LNCAP (cell line): Measurements from ENCODE around the gene BACH2.

Experiments used
- TF ChIP-seq, protein P1 (sequence below): fragments of 450-650 bp; IDR thresholded peaks from 2 replicates; pipeline ENCODE4 v1.5.1; 2017; ENCODE audit warnings: mild to moderate bottlenecking

The BACH2 gene

DNA sequence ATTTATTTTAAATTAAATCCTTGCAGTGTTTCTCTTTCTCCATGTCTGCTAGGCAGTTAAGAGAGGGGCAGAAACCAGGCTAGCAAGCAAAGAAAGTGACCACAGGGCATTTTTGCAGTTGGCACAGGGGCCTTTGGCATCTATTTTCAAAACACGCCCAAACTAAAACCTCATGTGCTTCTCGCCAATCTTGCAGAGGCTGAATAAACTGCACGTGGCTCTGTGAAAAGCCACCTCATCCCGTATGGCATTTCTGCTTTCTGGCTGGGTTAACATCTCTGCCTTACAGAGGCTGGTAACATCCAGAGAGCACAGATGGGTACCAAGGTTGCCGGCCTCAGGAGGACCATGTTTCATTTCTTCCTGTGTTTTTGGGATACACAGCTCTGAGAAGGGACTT, 347.8 kb downstream of the BACH2 start:
- TF ChIP-seq, protein P1, sequence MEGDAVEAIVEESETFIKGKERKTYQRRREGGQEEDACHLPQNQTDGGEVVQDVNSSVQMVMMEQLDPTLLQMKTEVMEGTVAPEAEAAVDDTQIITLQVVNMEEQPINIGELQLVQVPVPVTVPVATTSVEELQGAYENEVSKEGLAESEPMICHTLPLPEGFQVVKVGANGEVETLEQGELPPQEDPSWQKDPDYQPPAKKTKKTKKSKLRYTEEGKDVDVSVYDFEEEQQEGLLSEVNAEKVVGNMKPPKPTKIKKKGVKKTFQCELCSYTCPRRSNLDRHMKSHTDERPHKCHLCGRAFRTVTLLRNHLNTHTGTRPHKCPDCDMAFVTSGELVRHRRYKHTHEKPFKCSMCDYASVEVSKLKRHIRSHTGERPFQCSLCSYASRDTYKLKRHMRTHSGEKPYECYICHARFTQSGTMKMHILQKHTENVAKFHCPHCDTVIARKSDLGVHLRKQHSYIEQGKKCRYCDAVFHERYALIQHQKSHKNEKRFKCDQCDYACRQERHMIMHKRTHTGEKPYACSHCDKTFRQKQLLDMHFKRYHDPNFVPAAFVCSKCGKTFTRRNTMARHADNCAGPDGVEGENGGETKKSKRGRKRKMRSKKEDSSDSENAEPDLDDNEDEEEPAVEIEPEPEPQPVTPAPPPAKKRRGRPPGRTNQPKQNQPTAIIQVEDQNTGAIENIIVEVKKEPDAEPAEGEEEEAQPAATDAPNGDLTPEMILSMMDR, result no peak

DNA sequence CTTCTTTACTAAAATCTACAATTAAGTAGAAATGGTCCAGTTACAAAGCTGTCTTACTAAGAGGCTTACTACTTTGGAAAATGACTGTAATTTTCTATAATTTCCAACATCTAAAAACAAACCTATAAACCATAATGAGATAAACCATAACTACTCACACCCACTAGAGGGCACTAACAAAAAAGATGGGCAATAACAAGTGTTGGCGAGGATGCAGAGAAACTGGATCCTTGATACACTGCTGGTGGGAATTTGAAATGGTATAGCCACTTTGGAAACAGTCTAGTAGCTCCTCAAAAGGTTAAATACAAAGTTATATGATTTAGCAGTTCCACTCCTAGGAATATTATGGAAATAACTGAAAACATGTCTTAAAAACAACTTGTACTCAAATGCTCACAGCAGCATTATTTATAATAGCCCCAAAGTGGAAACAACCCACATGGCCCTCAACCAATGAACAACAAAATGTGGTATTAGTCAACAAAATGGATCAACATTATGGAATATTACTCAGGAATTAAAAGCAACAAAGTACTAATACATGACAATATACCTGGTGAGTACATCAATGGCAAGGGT, 351.7 kb downstream of the BACH2 start:
- TF ChIP-seq, protein P1, result peak; percentile 28; the same call in 1 of the 2 replicates

DNA sequence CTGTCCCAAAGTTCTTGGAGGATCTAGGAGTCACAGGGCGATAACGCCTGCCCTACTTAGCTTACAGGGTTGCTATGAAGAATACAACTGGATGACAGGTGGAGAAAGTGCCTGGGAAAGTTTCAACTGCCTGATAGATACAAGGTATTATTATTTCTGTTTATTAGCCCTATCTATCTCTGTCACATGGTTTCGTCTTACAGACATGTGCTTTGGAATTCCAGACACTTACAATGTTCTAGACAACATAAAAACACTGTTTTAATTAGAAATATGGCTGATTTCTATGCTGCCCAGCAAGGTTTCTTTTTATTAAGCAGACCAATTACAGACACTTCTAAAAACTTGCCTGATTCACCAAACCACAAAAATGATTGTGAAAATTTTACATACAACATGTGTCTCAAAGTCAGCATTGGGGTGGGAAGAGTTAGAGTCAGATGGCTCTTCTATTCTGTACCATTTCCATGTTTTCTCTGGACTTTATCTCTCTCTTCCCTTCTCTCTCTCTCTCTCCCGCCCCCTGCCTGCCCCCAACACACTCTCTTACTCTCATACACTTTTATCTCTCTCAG, 352.4 kb downstream of the BACH2 start:
- TF ChIP-seq, protein P1, result no peak

DNA sequence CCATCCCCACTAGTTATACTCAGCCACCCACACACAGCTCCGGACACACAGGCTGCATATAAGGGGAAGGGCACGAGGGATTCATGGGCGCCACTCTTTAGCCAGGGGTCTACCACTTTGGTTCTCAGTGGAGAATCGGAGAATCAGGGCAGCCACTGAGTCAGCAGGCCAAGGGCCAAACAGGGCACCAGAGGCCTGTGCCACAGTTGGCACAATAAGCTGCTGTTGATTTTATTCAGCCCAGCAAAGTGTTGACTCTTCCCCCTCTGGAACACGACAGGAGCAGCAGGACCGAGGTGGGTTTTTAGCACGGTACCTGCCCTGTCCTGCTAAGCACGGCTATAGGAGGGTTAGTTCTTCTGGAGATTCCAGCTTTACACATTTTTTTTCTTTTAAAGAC, 354.0 kb downstream of the BACH2 start:
- TF ChIP-seq, protein P1, result no peak

DNA sequence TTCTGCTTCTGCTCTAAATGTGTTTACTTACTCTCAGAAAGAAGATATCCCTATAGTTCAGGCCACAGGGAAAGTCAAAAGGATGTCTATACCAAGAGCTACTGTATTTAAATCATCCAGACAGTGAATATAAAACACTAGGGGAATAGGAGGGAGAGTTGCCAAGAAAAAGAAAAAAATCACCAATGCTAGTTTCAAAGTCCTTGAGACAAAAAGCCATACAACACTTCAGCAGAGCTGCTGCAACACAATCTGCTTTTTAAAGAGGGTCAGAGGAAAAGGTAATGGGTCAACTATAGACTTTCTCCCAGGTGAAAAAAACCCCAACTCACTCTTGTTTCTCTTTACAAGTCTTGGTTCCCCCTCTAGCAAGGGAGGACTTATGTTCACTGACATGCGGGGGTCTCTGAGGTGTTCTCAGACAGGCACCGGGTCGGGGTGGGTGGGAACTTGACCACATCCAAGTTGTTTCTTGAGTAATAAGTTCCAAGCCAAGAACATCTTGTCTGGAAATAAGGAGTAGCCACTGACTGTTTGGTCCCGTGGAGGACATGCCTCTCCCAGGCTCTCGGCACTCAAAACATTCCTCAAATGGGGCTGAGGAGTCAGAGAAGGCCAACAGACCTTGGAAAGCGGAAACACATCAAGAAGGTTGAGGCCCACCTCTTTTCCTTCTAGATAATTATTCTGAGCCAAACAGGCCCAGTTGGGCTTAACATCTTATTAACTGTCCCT, 354.7 kb downstream of the BACH2 start:
- TF ChIP-seq, protein P1, result no peak

DNA sequence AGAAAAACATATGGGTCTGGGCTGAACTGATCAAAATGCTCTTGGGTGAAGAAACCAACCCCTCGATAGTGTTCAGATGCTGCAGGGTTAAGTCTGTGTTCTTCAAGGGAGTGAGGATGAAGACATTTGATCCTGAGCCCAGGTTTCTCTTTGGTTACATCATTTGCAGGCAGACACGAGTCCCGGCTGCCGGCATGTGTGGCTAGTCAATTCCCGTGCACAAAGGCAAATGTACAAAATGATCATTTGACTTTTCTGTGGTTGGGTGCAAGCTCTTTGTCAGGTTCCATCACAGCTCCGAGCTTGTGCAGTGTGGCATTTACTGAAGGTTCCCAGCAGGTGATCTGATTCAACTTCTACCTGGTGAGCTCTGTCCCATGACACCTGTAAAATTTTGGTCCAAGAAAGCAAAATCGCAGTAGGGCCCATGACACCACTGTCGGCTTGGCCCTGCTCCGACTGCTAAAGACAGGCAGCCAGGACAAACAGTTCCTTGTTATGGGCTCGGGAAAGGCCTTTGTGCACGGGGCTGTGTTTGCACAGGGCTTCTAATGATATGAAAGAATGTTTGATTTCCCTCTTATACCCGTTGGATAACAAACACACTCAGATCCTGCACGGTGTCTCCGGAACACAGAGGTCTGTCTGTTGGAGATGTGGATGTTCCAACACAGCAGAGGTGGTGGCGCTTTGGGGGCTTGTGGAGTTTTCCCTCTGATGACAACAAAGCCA, 355.4 kb downstream of the BACH2 start:
- TF ChIP-seq, protein P1, result no peak

DNA sequence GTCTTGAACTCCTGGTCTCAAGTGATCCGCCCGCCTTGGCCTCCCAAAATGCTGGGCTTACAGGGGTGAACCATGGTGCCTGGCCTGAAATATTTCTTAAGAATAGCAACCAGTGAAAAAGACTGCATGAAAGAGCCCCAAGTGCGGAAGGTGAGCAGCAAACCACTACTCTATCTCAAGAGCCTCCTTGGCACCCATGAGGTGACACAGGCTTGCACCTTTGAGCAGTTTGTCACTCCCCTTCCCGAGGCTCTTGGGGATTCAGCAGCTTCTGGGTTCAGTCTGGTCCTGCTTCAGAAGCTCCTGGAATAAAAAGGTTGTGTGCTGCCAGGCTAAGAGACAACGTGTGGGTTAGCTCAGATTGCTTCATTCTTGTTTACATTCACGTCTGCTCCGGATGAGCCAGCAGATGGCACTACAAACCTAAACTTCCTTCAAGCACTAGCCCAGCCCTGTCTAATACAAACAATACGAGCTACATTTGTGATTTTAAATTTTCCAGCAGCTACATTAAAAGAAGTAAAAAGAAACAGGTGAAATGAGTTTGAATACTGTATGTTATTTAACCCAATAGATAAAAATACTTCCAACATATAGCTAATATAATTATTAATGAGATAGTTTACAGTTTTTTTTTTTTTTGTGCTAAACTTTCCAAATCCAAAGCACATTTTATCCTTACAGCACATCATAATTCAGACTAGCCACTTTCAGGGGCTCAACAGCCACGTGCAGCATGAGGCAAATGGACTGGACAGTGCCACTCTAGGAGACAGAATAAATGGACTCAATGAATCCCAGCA, 356.2 kb downstream of the BACH2 start:
- TF ChIP-seq, protein P1, result peak; percentile 53
